ENCODE data around the gene C1GALT1.

- TF ChIP-seq CTCF (IDR thresholded peaks at IDR 0.05) (no peak), POLR2A (IDR thresholded peaks at IDR 0.05) (no peak)
Observed at GRCh38 chr7:7183838-7184463, 1.6 kb downstream of the C1GALT1 start.

Data from vagina (tissue), 2 donors.